Motor neuron (in vitro differentiated cells): Measurements from ENCODE around the gene HIVEP2. TPM values are rescaled to one million over a fixed set of nuclear protein-coding genes. Genes with fewer than 3 reads are reported as not detected.
A peak's percentile ranks its signal among the peaks of the same experiment; 100 is the strongest.

Source experiments
- ATAC-seq, 8 experiments: fragments of 200-7000 bp; cut with Tn5 transposase; replicated peaks in 6 of 8; 2 replicates each; pipeline ENCODE4 v1.8.0; 2021; ENCODE audit warnings: mild to moderate bottlenecking in 8 of 8, moderate library complexity in 8 of 8
- H3K27ac ChIP-seq, 2 donors: fragments of 250-450 bp; sonication (Bioruptor Pico); 2 replicates each; pipeline ENCODE4 v1.9.0; 2021; ENCODE audit warnings: antibody characterized with exemption in 2 of 2, mild to moderate bottlenecking in 2 of 2, moderate library complexity in 1 of 2
- H3K4me1 ChIP-seq, 2 donors: fragments of 250-450 bp; sonication (Bioruptor Pico); replicated peaks in 1 of 2; 2 replicates each; pipeline ENCODE4 v1.6.1; 2021; ENCODE audit warnings: antibody characterized with exemption in 2 of 2, mild to moderate bottlenecking in 2 of 2, moderate library complexity in 1 of 2
- H3K4me3 ChIP-seq, 5 donors: fragments of 250-450 bp; sonication (Bioruptor Pico); 2 replicates each; pipeline ENCODE4 v1.9.0; 2021; ENCODE audit warnings: antibody characterized with exemption in 5 of 5, mild to moderate bottlenecking in 5 of 5, moderate library complexity in 4 of 5
- WGBS, 10 experiments: fragments of 450-650 bp; shearing (Covaris generic); methylation state at CpG; one replicate each; pipeline ENCODE4 v1.0.0; 2022; 5-methylcytosine and 5-hydroxymethylcytosine counted together
- in situ Hi-C, 9 experiments: fragments of 400-800 bp; cut with MboI; loops; one replicate each; pipeline ENCODE4 v1.15.0; 2021; ENCODE audit warnings: low sequenced_read_pairs in 9 of 9, low pct_unique_long_range_greater_than_20kb in 2 of 9; ENCODE audit not compliant: unreplicated experiment in 9 of 9
- total RNA-seq, 8 experiments: library from RNA; unstranded; fragments of 300-600 nt; gene quantifications; 2 replicates each; pipeline versions ENCODE4 v1.2.3 to v1.2.4, GENCODE V29; 2022

Gene HIVEP2
- total RNA-seq, 8 experiments from 2014 or later: 10.3 to 37.7 (median 13.5) TPM

DNA sequence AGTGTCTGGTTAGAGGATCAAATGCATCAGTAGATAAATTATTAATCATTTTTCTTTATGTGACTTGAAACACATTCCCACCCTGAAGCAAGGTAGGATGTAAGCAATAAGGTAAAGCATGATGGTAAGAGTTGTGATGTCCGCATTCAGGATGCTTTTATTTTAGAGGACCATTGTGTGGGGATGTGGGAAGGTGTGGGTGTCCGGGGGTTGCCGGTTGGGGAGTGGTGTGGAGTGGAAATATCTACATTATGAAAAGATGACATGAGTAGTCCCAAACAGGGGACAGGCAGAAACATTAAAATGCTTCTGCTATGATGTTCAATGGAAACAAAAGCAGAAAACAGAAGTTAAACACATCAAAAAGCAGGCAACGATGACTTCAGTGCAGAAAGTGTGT, 215.4 kb downstream of the HIVEP2 start:
- Histone ChIP-seq H3K4me3 (no peak overlapping the region), H3K4me1 (peaks cover 10 to 13% of the 10 kb centered on the region in 2 donors), H3K27ac (no peak overlapping the region)
- no peak for ATAC-seq
- in situ Hi-C loops: no loop called here
- 0 to 94% (median 62%) methylated on average over 1 to 3 of the region's 4 CpGs; no CpG with 5 or more reads in 4 of the 10 experiments for WGBS, 10 experiments

DNA sequence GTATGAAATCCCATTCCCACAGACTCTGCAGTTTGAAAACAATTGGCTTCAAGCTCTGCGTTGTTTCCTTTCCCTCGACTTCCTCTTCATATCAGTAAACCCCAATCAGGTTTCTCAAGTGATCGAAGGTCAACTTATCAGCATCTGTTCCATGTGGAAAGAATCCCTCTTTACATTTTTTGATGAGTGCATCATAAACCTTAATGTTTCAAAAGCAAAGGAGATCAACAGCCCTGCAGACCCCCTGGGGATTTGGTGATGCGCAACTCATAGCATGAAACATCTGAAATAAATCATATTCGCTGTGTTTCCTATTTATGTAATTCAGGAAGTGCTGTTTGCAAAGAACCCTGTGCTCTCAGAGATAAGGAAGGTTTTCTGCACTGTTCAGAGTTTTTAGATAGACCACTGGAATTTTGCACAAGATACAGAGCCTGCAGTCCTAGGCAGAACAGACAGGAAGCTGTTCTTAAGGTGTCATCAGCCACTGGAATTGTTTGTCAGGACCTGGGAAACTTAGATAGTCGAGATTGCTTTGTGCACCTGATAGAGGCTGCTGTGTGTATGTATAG, 216.0 kb downstream of the HIVEP2 start:
- H3K4me3 ChIP-seq: no peak overlapping the region
- H3K27ac ChIP-seq: no peak overlapping the region
- in situ Hi-C loops: no loop called here
- ATAC-seq: peak in 5 of 8 experiments; percentile 21 to 60 (median 58)
- H3K4me1 ChIP-seq: peaks cover 10 to 13% of the 10 kb centered on the region in 2 donors
- WGBS, 10 experiments: 10 to 83% (median 58%) methylated on average over 1 to 6 of the region's 6 CpGs; no CpG with 5 or more reads in 1 of the 10 experiments

- in situ Hi-C loops: no loop called here
- Histone ChIP-seq H3K4me1 (peaks cover 10 to 13% of the 10 kb centered on the region in 2 donors), H3K4me3 (no peak overlapping the region), H3K27ac (no peak overlapping the region)
- WGBS, 10 experiments: 20 to 100% (median 71%) methylated on average over 1 to 2 of the region's 2 CpGs; no CpG with 5 or more reads in 1 of the 10 experiments
- no peak for ATAC-seq
Measured at GRCh38 chr6:142728364-142728763, 216.6 kb downstream of the HIVEP2 start.

DNA sequence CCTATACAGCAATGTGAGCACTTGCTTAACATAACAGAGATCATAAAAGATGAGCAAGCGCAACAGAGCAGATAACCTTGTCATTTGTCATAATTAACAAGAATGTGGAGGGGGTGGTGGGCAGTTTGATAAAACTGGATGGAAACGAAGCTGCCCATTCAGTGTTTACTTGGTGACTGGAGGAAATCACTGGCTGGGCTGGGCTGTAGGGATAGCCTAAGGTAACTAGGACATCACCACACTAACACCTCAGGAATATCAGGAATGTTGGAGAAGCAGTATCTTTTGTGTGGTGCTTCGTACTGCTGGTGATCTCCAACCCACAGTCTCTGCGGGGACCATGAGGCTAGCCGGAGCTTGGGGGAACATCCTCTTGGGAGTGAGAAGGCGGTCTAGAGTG, 218.4 kb downstream of the HIVEP2 start:
- ATAC-seq: no peak
- no peak overlapping the region for H3K27ac ChIP-seq
- WGBS, 10 experiments: 63 to 94% (median 82%) methylated on average over 2 to 5 of the region's 6 CpGs; no CpG with 5 or more reads in 2 of the 10 experiments
- in situ Hi-C loops: no loop called here
- no peak overlapping the region for H3K4me3 ChIP-seq
- peaks cover 10 to 13% of the 10 kb centered on the region in 2 donors for H3K4me1 ChIP-seq

DNA sequence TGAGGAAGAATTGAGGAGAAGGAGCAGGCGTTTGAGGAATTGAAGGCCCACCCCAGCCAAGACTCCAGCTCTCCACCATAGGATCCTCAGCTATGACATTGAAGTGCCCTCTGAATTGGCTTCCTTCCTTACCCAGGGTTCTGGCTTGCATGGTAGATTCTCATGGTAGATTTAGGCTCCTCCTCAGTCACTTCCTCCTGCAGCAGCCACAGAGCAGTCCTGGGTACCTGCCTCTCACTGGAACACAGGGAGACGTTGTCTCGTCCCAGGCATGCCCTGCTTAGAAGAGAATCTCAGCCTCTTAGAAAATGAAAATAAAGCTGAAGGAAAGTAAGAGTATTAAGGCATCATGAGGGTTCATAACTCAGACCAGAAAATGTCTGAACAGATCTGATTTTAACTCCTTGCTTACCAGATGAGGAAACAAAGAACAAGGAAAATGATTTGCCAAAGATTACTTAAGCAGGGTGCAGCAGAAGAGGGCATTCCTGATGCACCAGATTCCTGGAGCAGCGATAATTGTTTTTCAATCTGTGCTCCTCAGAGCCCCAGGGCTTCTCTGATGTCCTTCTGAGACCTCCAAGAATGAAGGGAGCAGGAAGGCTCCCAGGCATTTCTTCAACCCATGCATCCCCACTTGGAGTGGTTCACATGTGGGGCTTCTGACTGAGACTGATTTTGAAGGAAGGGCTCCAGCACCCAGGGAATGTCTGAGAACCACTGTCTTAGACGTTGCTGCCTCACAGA, 219.8 kb downstream of the HIVEP2 start:
- peaks cover 10 to 13% of the 10 kb centered on the region in 2 donors for H3K4me1 ChIP-seq
- H3K27ac ChIP-seq: no peak overlapping the region
- no peak overlapping the region for H3K4me3 ChIP-seq
- 40 to 100% (median 85%) methylated on average over 1 to 3 of the region's 5 CpGs; no CpG with 5 or more reads in 1 of the 10 experiments for WGBS, 10 experiments
- no peak for ATAC-seq
- in situ Hi-C loops: no loop called here

DNA sequence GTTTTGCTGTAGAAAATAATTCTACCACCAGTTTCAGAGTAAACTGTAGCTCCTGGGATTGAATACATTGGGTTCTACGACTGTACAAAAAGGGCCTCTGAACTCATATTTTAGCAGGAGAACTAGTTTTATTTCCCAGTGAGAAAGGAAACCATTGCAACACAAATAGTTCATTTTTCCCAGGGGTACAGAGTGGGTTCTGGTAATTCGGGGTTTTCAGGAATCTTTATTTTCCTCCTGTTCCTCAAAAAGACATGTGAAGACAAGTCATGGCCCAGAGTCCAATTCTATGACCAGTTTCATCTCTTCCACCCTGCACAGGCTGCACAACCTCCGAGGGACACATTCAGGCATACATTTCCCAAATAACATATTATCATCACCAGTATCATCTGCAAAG, 222.1 kb downstream of the HIVEP2 start:
- no peak overlapping the region for H3K4me3 ChIP-seq
- ATAC-seq: no peak
- H3K4me1 ChIP-seq: no peaks in the 10 kb centered on the region
- in situ Hi-C loops: no loop called here
- no peak overlapping the region for H3K27ac ChIP-seq
- 60 to 100% (median 87%) methylated on average over 2 to 3 of the region's 3 CpGs; no CpG with 5 or more reads in 2 of the 10 experiments for WGBS, 10 experiments

GRCh38 chr6:142722012-142722411, 223.0 kb downstream of the HIVEP2 start:
- Histone ChIP-seq H3K4me3 (no peak overlapping the region), H3K4me1 (no peaks in the 10 kb centered on the region), H3K27ac (no peak overlapping the region)
- 0 to 100% (median 87%) methylated on average over 1 to 3 of the region's 3 CpGs; no CpG with 5 or more reads in 1 of the 10 experiments for WGBS, 10 experiments
- ATAC-seq: no peak
- in situ Hi-C loops: no loop called here

DNA sequence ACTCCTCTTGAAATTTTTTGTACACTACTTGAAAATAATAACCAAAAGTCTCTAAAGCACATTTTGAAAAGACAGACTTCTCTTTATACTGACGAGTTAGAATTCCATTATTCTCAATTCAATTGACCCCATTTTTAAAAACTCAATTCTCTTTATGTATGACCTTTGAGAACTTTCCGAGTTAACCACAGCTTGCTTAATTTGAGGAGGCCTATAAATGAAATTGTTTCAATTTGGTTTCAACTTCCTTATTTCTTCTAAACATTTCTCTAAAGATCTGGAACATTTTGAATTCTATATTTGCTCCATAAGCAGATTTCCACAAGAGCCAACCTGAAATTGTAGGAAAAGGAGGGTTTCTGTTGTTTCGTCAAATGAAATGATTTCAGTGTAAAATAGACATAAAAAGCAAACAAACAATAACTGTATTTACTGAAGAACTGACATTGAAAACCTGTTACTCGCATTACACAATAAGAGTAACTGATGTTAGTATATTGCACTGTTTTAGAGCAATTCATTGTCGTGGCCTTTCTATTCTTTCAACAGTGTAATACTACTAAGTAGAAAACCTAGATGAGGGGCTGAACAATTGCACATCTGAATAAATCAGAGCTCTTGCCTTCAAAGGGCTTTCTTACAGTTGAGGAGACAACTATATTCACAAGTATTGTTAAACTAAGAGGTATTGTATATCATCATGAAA, 223.6 kb downstream of the HIVEP2 start:
- no peak overlapping the region for H3K4me3 ChIP-seq
- H3K27ac ChIP-seq: no peak overlapping the region
- in situ Hi-C loops: no loop called here
- no peaks in the 10 kb centered on the region for H3K4me1 ChIP-seq
- no peak for ATAC-seq
- WGBS, 10 experiments: 62 to 96% (median 89%) methylated on average over 2 to 5 of the region's 5 CpGs

DNA sequence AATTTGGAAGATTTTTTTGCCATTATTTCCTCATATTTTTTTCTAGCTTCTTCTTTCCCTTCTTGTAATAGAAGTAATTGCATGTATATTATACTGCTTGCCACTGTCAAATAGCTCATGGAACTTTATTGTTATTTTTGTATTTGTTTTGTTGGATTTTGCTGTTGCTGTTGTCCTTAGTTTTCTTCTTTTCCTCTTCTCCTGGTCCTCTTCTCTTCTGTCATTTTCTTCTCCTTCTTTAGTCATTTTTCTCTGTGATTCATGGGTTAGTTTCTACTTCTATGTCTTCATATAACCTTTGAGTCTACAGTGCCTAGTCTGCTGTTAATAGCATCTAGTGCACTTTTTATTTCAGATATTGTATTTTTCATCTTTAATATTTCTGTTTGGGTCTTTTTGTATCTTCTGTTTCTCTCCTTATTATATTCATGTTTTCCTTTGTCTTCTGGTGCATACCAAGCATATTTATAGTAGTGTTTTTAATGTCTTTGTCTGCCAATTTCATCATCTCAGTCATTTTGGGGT, 226.2 kb downstream of the HIVEP2 start:
- H3K4me1 ChIP-seq: no peaks in the 10 kb centered on the region
- in situ Hi-C loops: no loop called here
- no peak for ATAC-seq
- H3K4me3 ChIP-seq: no peak overlapping the region
- no peak overlapping the region for H3K27ac ChIP-seq

DNA sequence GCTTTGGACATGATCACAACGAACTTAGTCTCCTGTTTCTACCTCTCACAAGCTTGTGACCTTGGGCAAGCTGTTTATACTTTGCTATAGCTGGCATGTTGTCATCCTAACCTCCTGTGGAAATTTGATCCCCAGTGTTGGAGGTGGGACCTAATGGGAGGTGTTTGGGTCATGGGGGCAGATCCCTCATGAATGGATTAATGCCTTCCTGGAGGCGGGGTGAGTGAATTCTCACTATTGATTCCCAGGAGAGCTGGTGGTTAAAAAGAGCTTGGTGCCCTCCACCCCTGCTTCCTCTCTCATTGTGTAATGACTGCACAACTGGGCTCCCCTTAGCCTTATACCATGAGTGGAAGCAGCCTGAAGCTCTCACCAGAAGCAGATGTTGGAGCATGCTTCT, 228.9 kb downstream of the HIVEP2 start:
- peak in 2 of 8 experiments; percentile 18 to 27 for ATAC-seq
- in situ Hi-C loops: no loop called here
- no peak overlapping the region for H3K27ac ChIP-seq
- H3K4me3 ChIP-seq: no peak overlapping the region
- 50 to 100% (median 75%) methylated on average over 1 to 2 of the region's 2 CpGs; no CpG with 5 or more reads in 6 of the 10 experiments for WGBS, 10 experiments
- no peaks in the 10 kb centered on the region for H3K4me1 ChIP-seq

GRCh38 chr6:142714951-142715785, 229.8 kb downstream of the HIVEP2 start:
- H3K4me3 ChIP-seq: no peak overlapping the region

DNA sequence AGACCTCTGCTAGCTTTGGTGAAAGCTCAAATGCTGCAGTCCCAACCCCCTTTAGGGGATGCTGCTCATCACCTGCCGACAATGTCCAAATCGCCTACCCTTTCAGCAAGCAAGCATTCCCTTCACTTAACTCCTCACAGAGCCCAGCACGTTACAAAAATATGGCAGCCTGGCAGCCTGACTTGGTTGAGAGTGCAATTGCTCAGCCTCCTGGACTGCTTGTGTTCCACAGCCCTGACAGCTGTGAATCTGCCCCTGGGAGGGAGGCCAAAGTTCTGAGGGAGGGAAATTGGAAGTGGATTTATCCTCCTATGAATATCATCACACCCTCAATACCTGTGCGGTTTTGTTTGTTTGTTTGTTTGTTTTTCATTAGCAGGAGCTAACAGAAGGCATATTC, 231.0 kb downstream of the HIVEP2 start:
- ATAC-seq: no peak
- Histone ChIP-seq H3K4me3 (no peak overlapping the region), H3K27ac (no peak overlapping the region), H3K4me1 (no peaks in the 10 kb centered on the region)
- in situ Hi-C loops: no loop called here
- WGBS, 10 experiments: 17 to 95% (median 80%) methylated on average over 1 to 4 of the region's 4 CpGs; no CpG with 5 or more reads in 5 of the 10 experiments

More at GRCh38 chr6:142714951-142715785, 229.8 kb downstream of the HIVEP2 start:
- 0 to 100% (median 83%) methylated on average over 1 to 6 of the region's 7 CpGs for WGBS, 10 experiments
- in situ Hi-C loops: no loop called here
- ATAC-seq: no peak
- Histone ChIP-seq H3K27ac (no peak overlapping the region), H3K4me1 (no peaks in the 10 kb centered on the region)
